SK-N-DZ (cell line): ENCODE data around the gene SLC44A3.

Source experiments
- DNase-seq: peaks from one replicate; pipeline ENCODE4 v3.0.0-alpha.2; 2015; ENCODE audit warnings: low spot score

The SLC44A3 gene

GRCh38 chr1:94906382-94906781, 86.2 kb downstream of the SLC44A3 start:
- DNase-seq = no peak

- DNase-seq = no peak
These were observed 87.0 kb downstream of the SLC44A3 start for GRCh38 chr1:94907136-94907535.

GRCh38 chr1:94908190-94908589, 88.0 kb downstream of the SLC44A3 start:
- DNase-seq = no peak

GRCh38 chr1:94908965-94909364, 88.8 kb downstream of the SLC44A3 start:
- DNase-seq = no peak

GRCh38 chr1:94909486-94909885, 89.3 kb downstream of the SLC44A3 start:
- DNase-seq = peak; percentile 10

GRCh38 chr1:94912263-94913184, 92.4 kb downstream of the SLC44A3 start:
- DNase-seq = peak; percentile 12

DNA sequence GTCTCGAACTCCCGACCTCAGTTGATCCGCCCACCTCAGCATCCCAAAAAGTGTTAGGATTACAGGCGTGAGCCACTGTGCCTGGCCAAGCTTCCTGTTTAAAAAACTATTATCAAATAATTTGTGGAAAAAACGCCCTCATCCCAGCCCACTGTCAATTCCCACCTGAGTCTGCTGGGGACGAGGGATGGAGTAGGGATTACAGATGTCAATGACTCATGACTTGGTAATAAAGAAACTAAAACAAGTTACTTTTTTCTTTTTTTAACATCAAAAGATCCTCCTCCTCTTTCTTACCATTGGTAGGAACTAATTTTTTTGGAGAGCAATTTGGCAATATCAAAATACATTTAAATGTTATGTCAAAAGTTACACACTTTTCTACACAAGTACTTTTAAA, 97.1 kb downstream of the SLC44A3 start:
- DNase-seq = no peak

DNA sequence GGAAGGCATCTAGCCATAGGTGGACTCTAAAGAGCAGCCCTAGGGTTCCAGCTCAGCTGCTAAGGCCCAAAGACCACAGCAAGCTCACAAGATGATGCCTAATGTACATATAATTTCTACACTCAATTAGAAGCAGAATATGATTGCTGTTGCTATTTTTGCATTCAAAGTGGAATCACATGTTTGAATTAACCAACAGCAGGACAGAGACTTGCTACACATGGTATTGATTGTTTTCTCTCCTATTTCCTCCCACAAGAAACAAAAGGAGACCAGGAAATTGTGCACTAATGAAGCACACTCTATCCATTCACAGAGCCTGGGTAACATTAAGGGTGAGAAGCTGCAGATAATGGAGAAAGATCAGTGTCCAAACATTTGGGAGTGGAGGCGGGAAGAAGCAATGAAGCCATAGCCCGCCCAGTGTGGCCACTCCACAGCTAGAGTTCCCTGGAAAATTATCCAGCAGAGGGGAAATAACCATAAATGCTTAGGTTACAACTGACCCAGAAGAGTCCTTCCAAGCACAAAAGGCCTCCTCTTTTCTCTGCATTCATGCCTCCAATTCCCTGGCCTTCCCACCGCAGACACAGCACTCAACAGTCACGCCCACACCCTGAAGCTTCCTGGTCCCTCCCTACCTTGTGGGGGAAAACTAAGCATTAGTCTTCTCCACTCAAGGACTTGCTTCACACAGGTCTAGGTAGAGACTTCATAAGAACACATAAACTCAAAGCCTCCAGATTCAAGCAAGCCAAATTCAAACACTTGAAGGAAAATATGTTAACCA, 99.3 kb downstream of the SLC44A3 start:
- DNase-seq = no peak

DNA sequence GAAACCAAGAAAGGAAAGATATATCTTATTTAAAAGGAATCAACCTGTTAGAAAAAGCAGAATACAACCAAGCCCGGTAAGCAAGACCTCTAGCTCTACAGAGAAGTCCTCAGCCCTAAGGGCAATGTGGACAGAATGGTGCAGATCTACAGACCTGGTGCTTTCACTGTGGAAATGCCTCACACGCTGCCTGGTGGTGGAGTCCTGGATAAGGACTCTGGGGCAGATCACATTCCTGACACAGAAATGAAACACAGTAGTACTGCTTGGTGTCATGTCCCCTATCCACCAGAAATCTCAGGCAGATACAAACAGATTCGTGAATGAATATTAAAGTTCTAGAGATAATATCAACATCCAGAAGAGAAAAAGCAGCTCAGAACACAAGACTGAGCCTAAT, 99.9 kb downstream of the SLC44A3 start:
- no peak for DNase-seq

DNA sequence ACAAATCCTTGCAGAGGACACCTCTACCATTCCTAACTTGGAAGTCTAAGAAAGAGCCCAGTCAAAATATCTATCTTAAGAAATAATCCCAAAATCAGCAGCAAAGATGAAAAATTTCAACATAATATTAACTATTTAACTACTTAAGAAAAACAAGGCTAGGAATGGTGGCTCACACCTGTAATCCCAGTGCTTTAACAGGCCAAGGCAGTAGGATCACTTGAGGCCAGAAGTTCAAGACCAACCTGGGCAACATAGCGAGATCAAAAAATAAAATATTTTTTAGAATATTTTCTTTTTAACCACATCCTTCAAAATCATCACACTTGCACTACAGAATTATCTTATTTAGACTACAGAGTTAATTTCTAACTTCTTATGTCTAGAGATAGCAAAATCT, 101.8 kb downstream of the SLC44A3 start:
- no peak for DNase-seq

- no peak for DNase-seq
These were observed 102.7 kb downstream of the SLC44A3 start for GRCh38 chr1:94922761-94923331.

- DNase-seq = no peak
These were observed 104.8 kb downstream of the SLC44A3 start for GRCh38 chr1:94925004-94925403.

GRCh38 chr1:94925561-94926125, 105.5 kb downstream of the SLC44A3 start:
- peak; percentile 73 for DNase-seq

DNA sequence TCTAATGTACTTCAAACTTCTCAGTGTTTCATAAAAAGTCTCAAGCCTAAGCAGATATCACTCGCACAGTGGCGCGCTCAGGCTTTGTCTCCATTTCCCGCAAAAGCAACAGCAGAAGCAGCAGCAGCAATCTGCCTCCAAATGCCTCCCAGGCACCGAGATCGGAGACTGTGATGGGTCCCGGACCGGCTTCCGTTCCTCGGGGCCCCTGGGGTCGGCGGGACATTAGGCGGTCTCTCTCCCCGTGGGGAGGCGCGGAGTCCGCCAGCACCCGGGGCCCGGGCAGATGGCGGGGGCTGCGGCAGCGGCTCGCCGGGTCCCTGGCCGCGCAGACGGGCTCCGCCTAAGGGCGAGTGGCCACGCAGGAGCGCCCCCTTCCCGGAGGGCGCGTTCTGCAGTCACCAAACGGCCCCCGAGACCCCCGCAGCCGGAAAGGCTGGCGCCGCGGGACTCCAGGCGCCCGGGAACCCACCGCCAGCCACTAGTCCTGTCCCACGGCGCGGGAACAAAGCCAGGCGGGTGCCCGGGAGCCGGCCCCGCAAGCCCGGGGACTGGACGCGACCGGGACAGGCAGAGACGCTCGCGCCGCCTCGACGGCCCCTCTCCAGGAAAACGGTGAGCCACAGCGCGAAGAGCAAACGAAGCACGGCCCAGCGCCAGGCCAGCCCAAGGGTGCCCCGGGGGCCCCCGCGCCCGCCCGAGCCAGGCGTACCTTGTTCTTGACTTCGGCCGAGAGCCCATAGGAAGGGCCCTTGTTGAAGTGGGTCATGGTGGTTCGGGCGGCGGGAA, 106.2 kb downstream of the SLC44A3 start:
- DNase-seq = peak; percentile 65

DNA sequence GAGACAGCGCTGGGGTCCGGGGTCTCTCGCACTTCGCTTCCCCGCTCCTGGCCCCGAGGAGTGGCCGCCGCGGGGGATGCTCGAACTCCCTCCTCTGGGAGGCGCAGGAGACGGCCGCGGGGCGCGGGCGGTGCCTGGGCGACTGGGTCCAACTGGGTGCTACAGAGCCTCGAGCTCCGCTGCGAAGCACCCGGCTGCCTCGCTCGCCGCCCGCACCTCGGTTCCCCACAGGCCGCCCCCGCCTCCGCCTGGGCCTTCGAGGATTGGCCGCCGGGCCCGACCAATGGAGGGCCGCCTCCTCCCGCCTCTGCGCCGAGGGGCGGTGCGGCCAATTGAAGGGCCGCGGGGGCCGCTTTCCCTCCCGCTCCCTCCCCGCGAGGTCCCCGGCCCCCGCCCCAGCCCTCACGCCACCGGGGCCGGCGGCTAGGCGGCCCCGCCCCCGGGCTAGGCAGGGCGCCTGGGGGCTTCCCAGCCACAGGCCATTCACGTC, 106.8 kb downstream of the SLC44A3 start, which contains the start of gene CNN3:
CNN3 (minus strand) TSS at position 196 of the 490 bp plus-strand sequence. CDS start 216 bp downstream, outside the sequence.
- DNase-seq = peak; percentile 88

GRCh38 chr1:94927405-94928175, 107.4 kb downstream of the SLC44A3 start:
- peak; percentile 39 for DNase-seq

GRCh38 chr1:94928293-94928939, 108.3 kb downstream of the SLC44A3 start:
- DNase-seq = no peak

GRCh38 chr1:94929351-94930217, 109.4 kb downstream of the SLC44A3 start:
- DNase-seq = no peak
